ENCODE data around the gene EGFL7.

The EGFL7 gene

GRCh38 chr9:136694872-136695247, 32.1 kb downstream of the EGFL7 start:
- no peaks in the 10 kb centered on the region for H3K36me3 ChIP-seq (ENCODE audit: control insufficient read depth in 1 of 2, insufficient read depth in 2 of 2, low read depth in 1 of 2, low read length in 2 of 2)

GRCh38 chr9:136695435-136695895, 32.7 kb downstream of the EGFL7 start:
- Histone ChIP-seq H3K79me1 (replicated peaks; ENCODE audit: low read length, poor library complexity, severe bottlenecking) (no peaks in the 10 kb centered on the region), H2BK12ac (ENCODE audit: low read length in 2 of 2) (no peak overlapping the region), H3K27ac (ENCODE audit: low read length, poor library complexity, severe bottlenecking) (no peak overlapping the region), H3K18ac (ENCODE audit: low read depth in 1 of 2, low read length in 2 of 2) (no peak overlapping the region), H3K9ac (ENCODE audit: low read length) (no peak overlapping the region), H2AFZ (ENCODE audit: low read depth, low read length) (no peak overlapping the region), H3K14ac (ENCODE audit: low read length in 2 of 2) (no peak overlapping the region), H3K27me3 (ENCODE audit: control insufficient read depth in 1 of 2, insufficient read depth in 1 of 2, low read length in 2 of 2) (peaks cover 6 to 59% of the 10 kb centered on the region in 2 experiments), H2AK5ac (ENCODE audit: low read length, severe bottlenecking) (no peak overlapping the region), H3K9me3 (ENCODE audit: control insufficient read depth, low read length) (no peaks in the 10 kb centered on the region), H3K4me1 (ENCODE audit: control insufficient read depth, insufficient read depth, low read depth, low read length) (peaks cover 40% of the 10 kb centered on the region), H3K23ac (ENCODE audit: low read length in 2 of 2) (no peak overlapping the region), H4K91ac (ENCODE audit: low read length) (peak overlapping the region; percentile 12), H3K4me3 (ENCODE audit: insufficient read depth in 1 of 2, low read depth in 1 of 2, low read length in 2 of 2) (no peak overlapping the region), H2BK120ac (ENCODE audit: low read depth, low read length) (no peak overlapping the region), H4K8ac (ENCODE audit: low read length) (peak overlapping the region; percentile 50), H3K4ac (ENCODE audit: low read depth in 1 of 2, low read length in 2 of 2) (no peak overlapping the region), H3K4me2 (ENCODE audit: low read length, poor library complexity, severe bottlenecking) (no peak overlapping the region), H2BK5ac (ENCODE audit: low read depth, low read length, poor library complexity, severe bottlenecking) (no peak overlapping the region), H2BK15ac (ENCODE audit: low read depth, poor library complexity, severe bottlenecking) (peak overlapping the region; percentile 57), H3K36me3 (ENCODE audit: control insufficient read depth in 1 of 2, insufficient read depth in 2 of 2, low read depth in 1 of 2, low read length in 2 of 2) (no peaks in the 10 kb centered on the region)
- DNase-seq = no peak
- WGBS = 83% methylated on average over 10 of the region's 10 CpGs

More at GRCh38 chr9:136694872-136695247, 32.1 kb downstream of the EGFL7 start:
- no peak overlapping the region for H2BK12ac ChIP-seq (ENCODE audit: low read length in 2 of 2)
- no peak overlapping the region for H3K27ac ChIP-seq (ENCODE audit: low read length, poor library complexity, severe bottlenecking)
- no peak overlapping the region for H4K8ac ChIP-seq (ENCODE audit: low read length)
- no peak for DNase-seq
- no peak overlapping the region for H2BK5ac ChIP-seq (ENCODE audit: low read depth, low read length, poor library complexity, severe bottlenecking)
- WGBS = 96% methylated on average over 7 of the region's 11 CpGs
- no peak overlapping the region for H3K9ac ChIP-seq (ENCODE audit: low read length)
- H3K4me3 ChIP-seq (ENCODE audit: insufficient read depth in 1 of 2, low read depth in 1 of 2, low read length in 2 of 2) = no peak overlapping the region
- H3K9me3 ChIP-seq (ENCODE audit: control insufficient read depth, low read length) = no peaks in the 10 kb centered on the region
- H3K18ac ChIP-seq (ENCODE audit: low read depth in 1 of 2, low read length in 2 of 2) = no peak overlapping the region
- no peak overlapping the region for H2BK120ac ChIP-seq (ENCODE audit: low read depth, low read length)
- no peak overlapping the region for H3K4ac ChIP-seq (ENCODE audit: low read depth in 1 of 2, low read length in 2 of 2)
- H2AK5ac ChIP-seq (ENCODE audit: low read length, severe bottlenecking) = no peak overlapping the region
- no peak overlapping the region for H4K91ac ChIP-seq (ENCODE audit: low read length)
- H3K4me2 ChIP-seq (ENCODE audit: low read length, poor library complexity, severe bottlenecking) = no peak overlapping the region
- H3K4me1 ChIP-seq (ENCODE audit: control insufficient read depth, insufficient read depth, low read depth, low read length) = peaks cover 40% of the 10 kb centered on the region
- no peaks in the 10 kb centered on the region for H3K79me1 ChIP-seq (replicated peaks; ENCODE audit: low read length, poor library complexity, severe bottlenecking)
- no peak overlapping the region for H2AFZ ChIP-seq (ENCODE audit: low read depth, low read length)
- H3K14ac ChIP-seq (ENCODE audit: low read length in 2 of 2) = no peak overlapping the region
- H3K27me3 ChIP-seq (ENCODE audit: control insufficient read depth in 1 of 2, insufficient read depth in 1 of 2, low read length in 2 of 2) = peaks cover 6 to 59% of the 10 kb centered on the region in 2 experiments
- no peak overlapping the region for H2BK15ac ChIP-seq (ENCODE audit: low read depth, poor library complexity, severe bottlenecking)
- no peak overlapping the region for H3K23ac ChIP-seq (ENCODE audit: low read length in 2 of 2)

GRCh38 chr9:136695955-136696354, 33.2 kb downstream of the EGFL7 start:
- Histone ChIP-seq H4K8ac (ENCODE audit: low read length) (no peak overlapping the region), H3K27me3 (ENCODE audit: control insufficient read depth in 1 of 2, insufficient read depth in 1 of 2, low read length in 2 of 2) (peaks cover 7 to 64% of the 10 kb centered on the region in 2 experiments), H3K18ac (ENCODE audit: low read depth in 1 of 2, low read length in 2 of 2) (no peak overlapping the region), H3K4me1 (ENCODE audit: control insufficient read depth, insufficient read depth, low read depth, low read length) (peaks cover 40% of the 10 kb centered on the region), H3K4me2 (ENCODE audit: low read length, poor library complexity, severe bottlenecking) (no peak overlapping the region), H2BK120ac (ENCODE audit: low read depth, low read length) (no peak overlapping the region), H4K91ac (ENCODE audit: low read length) (peak overlapping the region; percentile 12), H2AK5ac (ENCODE audit: low read length, severe bottlenecking) (no peak overlapping the region), H3K4me3 (ENCODE audit: insufficient read depth in 1 of 2, low read depth in 1 of 2, low read length in 2 of 2) (no peak overlapping the region), H2BK5ac (ENCODE audit: low read depth, low read length, poor library complexity, severe bottlenecking) (no peak overlapping the region), H2AFZ (ENCODE audit: low read depth, low read length) (no peak overlapping the region), H3K23ac (ENCODE audit: low read length in 2 of 2) (no peak overlapping the region), H3K79me1 (replicated peaks; ENCODE audit: low read length, poor library complexity, severe bottlenecking) (no peaks in the 10 kb centered on the region), H3K36me3 (ENCODE audit: control insufficient read depth in 1 of 2, insufficient read depth in 2 of 2, low read depth in 1 of 2, low read length in 2 of 2) (no peaks in the 10 kb centered on the region), H3K4ac (ENCODE audit: low read depth in 1 of 2, low read length in 2 of 2) (no peak overlapping the region), H3K27ac (ENCODE audit: low read length, poor library complexity, severe bottlenecking) (no peak overlapping the region), H2BK12ac (ENCODE audit: low read length in 2 of 2) (no peak overlapping the region), H3K9ac (ENCODE audit: low read length) (no peak overlapping the region), H3K9me3 (ENCODE audit: control insufficient read depth, low read length) (no peaks in the 10 kb centered on the region), H3K14ac (ENCODE audit: low read length in 2 of 2) (no peak overlapping the region), H2BK15ac (ENCODE audit: low read depth, poor library complexity, severe bottlenecking) (peak overlapping the region; percentile 57)
- WGBS = 90% methylated on average over 18 of the region's 23 CpGs
- DNase-seq = no peak

- Histone ChIP-seq H3K9me3 (ENCODE audit: control insufficient read depth, low read length) (no peaks in the 10 kb centered on the region), H2AFZ (ENCODE audit: low read depth, low read length) (no peak overlapping the region), H3K79me1 (replicated peaks; ENCODE audit: low read length, poor library complexity, severe bottlenecking) (no peaks in the 10 kb centered on the region), H2BK120ac (ENCODE audit: low read depth, low read length) (no peak overlapping the region), H3K27me3 (ENCODE audit: control insufficient read depth in 1 of 2, insufficient read depth in 1 of 2, low read length in 2 of 2) (peaks cover 12 to 67% of the 10 kb centered on the region in 2 experiments), H3K18ac (ENCODE audit: low read depth in 1 of 2, low read length in 2 of 2) (no peak overlapping the region), H4K91ac (ENCODE audit: low read length) (no peak overlapping the region), H2AK5ac (ENCODE audit: low read length, severe bottlenecking) (no peak overlapping the region), H3K14ac (ENCODE audit: low read length in 2 of 2) (no peak overlapping the region), H2BK5ac (ENCODE audit: low read depth, low read length, poor library complexity, severe bottlenecking) (no peak overlapping the region), H3K23ac (ENCODE audit: low read length in 2 of 2) (no peak overlapping the region), H3K9ac (ENCODE audit: low read length) (no peak overlapping the region), H3K36me3 (ENCODE audit: control insufficient read depth in 1 of 2, insufficient read depth in 2 of 2, low read depth in 1 of 2, low read length in 2 of 2) (no peaks in the 10 kb centered on the region), H4K8ac (ENCODE audit: low read length) (no peak overlapping the region), H3K4me1 (ENCODE audit: control insufficient read depth, insufficient read depth, low read depth, low read length) (peaks cover 38% of the 10 kb centered on the region), H2BK15ac (ENCODE audit: low read depth, poor library complexity, severe bottlenecking) (no peak overlapping the region), H3K4ac (ENCODE audit: low read depth in 1 of 2, low read length in 2 of 2) (no peak overlapping the region), H3K4me3 (ENCODE audit: insufficient read depth in 1 of 2, low read depth in 1 of 2, low read length in 2 of 2) (no peak overlapping the region), H3K27ac (ENCODE audit: low read length, poor library complexity, severe bottlenecking) (no peak overlapping the region), H3K4me2 (ENCODE audit: low read length, poor library complexity, severe bottlenecking) (no peak overlapping the region), H2BK12ac (ENCODE audit: low read length in 2 of 2) (no peak overlapping the region)
- WGBS = 87% methylated on average over 7 of the region's 9 CpGs
- no peak for DNase-seq
Measured at GRCh38 chr9:136696502-136696901, 33.8 kb downstream of the EGFL7 start.

Measured in mesenchymal stem cell (in vitro differentiated cells and primary cell).